HPDE6-E6E7 (cell line): ENCODE measurements around the gene SLC12A6.
"Not testable (repeated sequence)": the region's sequence is repeated elsewhere in the genome, so short reads cannot be mapped to it uniquely, and the experiment has no call there.

Experiments used
- DNase-seq: peaks from one replicate; pipeline ENCODE4 v3.0.0; 2011; ENCODE audit warnings: missing footprints; ENCODE audit errors: extremely low spot score

SLC12A6 gene

GRCh38 chr15:34357653-34358052 is 20.1 kb upstream of the SLC12A6 start:
- DNase-seq = no peak

GRCh38 chr15:34355241-34355640 is 17.7 kb upstream of the SLC12A6 start:
- no peak for DNase-seq

- no peak for DNase-seq
These were observed 16.7 kb upstream of the SLC12A6 start for GRCh38 chr15:34354286-34354685.

- DNase-seq = no peak
These were observed 16.0 kb upstream of the SLC12A6 start for GRCh38 chr15:34353627-34354026.

GRCh38 chr15:34352996-34353395 is 15.4 kb upstream of the SLC12A6 start:
- not testable (repeated sequence) for DNase-seq

GRCh38 chr15:34349769-34350168 is 12.2 kb upstream of the SLC12A6 start:
- no peak for DNase-seq

- DNase-seq = no peak
These were observed 11.2 kb upstream of the SLC12A6 start for GRCh38 chr15:34348735-34349300.

- no peak for DNase-seq
These were observed 10.5 kb upstream of the SLC12A6 start for GRCh38 chr15:34347951-34348638.

GRCh38 chr15:34342737-34343575 is 5.4 kb upstream of the SLC12A6 start, which contains the start of the genes NOP10 and NUTM1:
TSS of gene NOP10 (minus strand) at chr15:34343136. CDS start at chr15:34343073, 63 bp downstream.
TSS of gene NUTM1 (plus strand) at chr15:34343315. CDS start at chr15:34343697, 382 bp downstream.
- DNase-seq = peak; percentile 62

- DNase-seq = not testable (repeated sequence)
These were observed 4.7 kb upstream of the SLC12A6 start for GRCh38 chr15:34342213-34342736.

GRCh38 chr15:34341381-34342212 is 4.0 kb upstream of the SLC12A6 start:
- no peak for DNase-seq

- no peak for DNase-seq
These were observed 2.4 kb upstream of the SLC12A6 start for GRCh38 chr15:34339946-34340345.

- DNase-seq = no peak
These were observed 766 bp upstream of the SLC12A6 start for GRCh38 chr15:34338347-34338746.

- no peak for DNase-seq
These were observed 507 bp downstream of the SLC12A6 start for GRCh38 chr15:34336991-34337556.

- no peak for DNase-seq
These were observed 1.2 kb downstream of the SLC12A6 start for GRCh38 chr15:34336231-34336990.

- DNase-seq = no peak
These were observed 2.2 kb downstream of the SLC12A6 start for GRCh38 chr15:34335176-34336032.

- DNase-seq = no peak
These were observed 2.9 kb downstream of the SLC12A6 start for GRCh38 chr15:34334672-34335071.

- no peak for DNase-seq
These were observed 4.9 kb downstream of the SLC12A6 start for GRCh38 chr15:34332553-34333120.

GRCh38 chr15:34331809-34332208 is 5.8 kb downstream of the SLC12A6 start:
- DNase-seq = no peak
